OCI-LY7 (cell line): ENCODE data around the gene ZDHHC3. TPM values are rescaled to one million over a fixed set of nuclear protein-coding genes. Genes with fewer than 3 reads are reported as not detected.

ENCODE experiments used
- BruUV-seq: library from RNA; stranded (reverse); fragments of 400-500 nt; replicated peaks from 2 replicates; lab custom pipeline; 2021; lab: Mats Ljungman, UMichigan
- CTCF ChIA-PET: fragments of 300-600 bp; sonication (Branson Sonifier 250); formaldehyde crosslinking; loops from one replicate; lab custom pipeline; 2022; ENCODE audit warnings: antibody characterized with exemption; ENCODE audit not compliant: unreplicated experiment; lab: Charles Lee
- POLR2A ChIA-PET: fragments of 300-600 bp; sonication (Branson Sonifier 250); formaldehyde crosslinking; loops from one replicate; lab custom pipeline; 2022; ENCODE audit warnings: antibody characterized with exemption; lab: Charles Lee
- DNase-seq: peaks from one replicate; pipeline ENCODE4 v3.0.0-alpha.2; 2015; ENCODE audit warnings: low spot score
- H2AFZ ChIP-seq: fragments of 200-600 bp; sonication (generic), shearing (Covaris generic); 2 replicates; pipeline ENCODE4 v1.6.1; 2014; ENCODE audit warnings: mild to moderate bottlenecking, antibody characterized with exemption, low read length, moderate library complexity
- H3K27ac ChIP-seq: fragments of 200-600 bp; sonication (generic); 2 replicates; pipeline ENCODE4 v1.5.1; 2014; ENCODE audit warnings: mixed run types, low read depth, mild to moderate bottlenecking, moderate library complexity, low read length, inconsistent platforms; ENCODE audit not compliant: poor library complexity, severe bottlenecking
- H3K36me3 ChIP-seq: fragments of 200-600 bp; sonication (generic); 2 replicates; pipeline ENCODE4 v1.6.1; 2014; ENCODE audit warnings: mild to moderate bottlenecking, antibody characterized with exemption, low read length, moderate library complexity, mixed read lengths; ENCODE audit not compliant: insufficient read depth
- H3K4me1 ChIP-seq: fragments of 200-600 bp; sonication (generic); 2 replicates; pipeline ENCODE4 v1.5.1; 2014; ENCODE audit warnings: mild to moderate bottlenecking, low read length; ENCODE audit not compliant: insufficient read depth, poor library complexity, severe bottlenecking
- H3K4me2 ChIP-seq: fragments of 200-600 bp; sonication (generic); 2 replicates; pipeline ENCODE4 v1.6.1; 2014; ENCODE audit warnings: mild to moderate bottlenecking, low read length
- H3K4me3 ChIP-seq: fragments of 200-600 bp; sonication (generic); 2 replicates; pipeline ENCODE4 v1.5.1; 2014; ENCODE audit warnings: mild to moderate bottlenecking, low read depth, low read length; ENCODE audit not compliant: poor library complexity, severe bottlenecking
- H3K79me2 ChIP-seq: fragments of 200-600 bp; sonication (generic); 2 replicates; pipeline ENCODE4 v1.6.1; 2016; ENCODE audit warnings: low read depth, mild to moderate bottlenecking, low read length, moderate library complexity, mixed read lengths; ENCODE audit not compliant: insufficient read depth
- H3K9me2 ChIP-seq: fragments of 200-600 bp; sonication (generic); 2 replicates; pipeline ENCODE4 v1.6.1; 2016; ENCODE audit warnings: mild to moderate bottlenecking, low read length, mixed read lengths; ENCODE audit not compliant: insufficient read depth
- H3K9me3 ChIP-seq: fragments of 200-600 bp; sonication (generic); 2 replicates; pipeline ENCODE4 v1.6.1; 2014; ENCODE audit warnings: mild to moderate bottlenecking, mixed run types, low read length, mixed read lengths
- H4K20me1 ChIP-seq: fragments of 200-600 bp; sonication (generic); 2 replicates; pipeline ENCODE4 v1.6.1; 2014; ENCODE audit warnings: mild to moderate bottlenecking, antibody characterized with exemption, low read length, moderate library complexity, mixed read lengths; ENCODE audit not compliant: insufficient read depth
- EZH2phosphoT487 ChIP-seq: fragments of 200-600 bp; sonication (generic); IDR thresholded peaks from 2 replicates; pipeline ENCODE4 v1.6.1; 2018; ENCODE audit warnings: low read depth, borderline replicate concordance, mild to moderate bottlenecking, mixed run types, antibody characterized with exemption, low read length, moderate library complexity, mixed read lengths
- intact Hi-C: fragments of 100-400 bp; cut with micrococcal nuclease; formaldehyde crosslinking; loops from one replicate; pipeline ENCODE4 v1.10.0; 2022; ENCODE audit not compliant: unreplicated experiment
- total RNA-seq, 2 experiments: library from RNA; depleted of rRNA in 1 of 2; stranded (reverse); fragments of >200 nt in 1 of 2; shearing (Covaris generic) in 1 of 2; gene quantifications; 2 replicates each; pipeline ENCODE4 v1.2.3, GENCODE V29; 2014 to 2022
- TF ChIP-seq, protein P1 (sequence below): fragments of 200-600 bp; sonication (generic); conservative IDR thresholded peaks from 2 replicates; pipeline ENCODE4 v1.5.1; 2014; ENCODE audit warnings: mild to moderate bottlenecking, antibody characterized with exemption, low read length, moderate library complexity, mixed read lengths

ZDHHC3 gene
- total RNA-seq, 2 experiments from 2014 or later, result 53.1 to 53.6 TPM

DNA sequence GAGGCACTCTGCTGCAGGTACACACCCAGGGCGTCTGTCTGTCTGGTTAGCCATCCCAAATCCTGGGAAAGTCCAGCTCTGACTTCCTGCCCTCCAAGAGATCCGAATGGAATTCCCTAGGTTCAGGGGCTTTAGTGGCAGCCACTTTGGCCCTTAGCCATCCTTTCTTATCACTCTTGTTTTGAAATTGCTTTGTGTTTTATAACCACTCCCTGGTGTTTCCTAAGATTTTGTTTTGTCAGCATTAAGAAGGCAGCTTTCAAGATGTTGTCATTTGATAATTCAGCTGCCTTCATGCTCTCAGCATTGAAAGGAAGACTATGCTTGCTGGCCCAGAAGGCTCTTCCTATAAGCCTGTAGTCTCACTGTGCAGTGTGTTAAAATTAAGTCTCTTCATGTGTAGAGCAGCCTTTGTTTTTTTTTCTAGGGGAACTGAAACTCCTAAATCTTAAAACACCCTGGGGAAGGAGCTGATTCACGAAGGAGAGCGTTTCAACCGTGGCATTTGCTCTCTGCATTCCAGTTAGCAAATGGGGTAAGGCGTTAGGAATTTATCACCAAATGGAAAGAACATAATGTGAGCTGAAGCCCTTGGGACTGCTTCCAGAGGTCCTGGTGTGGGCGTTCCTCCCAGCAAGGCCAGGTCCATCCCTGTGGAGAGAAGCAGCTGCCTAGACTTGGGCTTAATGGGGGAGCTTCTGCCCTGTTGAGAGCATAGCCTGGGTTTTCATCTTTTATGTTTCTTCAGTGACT is 36.0 kb upstream of the ZDHHC3 start:
- intact Hi-C loops, result no loop called here
- TF ChIP-seq EZH2phosphoT487, result no peak
- TF ChIP-seq, protein P1, sequence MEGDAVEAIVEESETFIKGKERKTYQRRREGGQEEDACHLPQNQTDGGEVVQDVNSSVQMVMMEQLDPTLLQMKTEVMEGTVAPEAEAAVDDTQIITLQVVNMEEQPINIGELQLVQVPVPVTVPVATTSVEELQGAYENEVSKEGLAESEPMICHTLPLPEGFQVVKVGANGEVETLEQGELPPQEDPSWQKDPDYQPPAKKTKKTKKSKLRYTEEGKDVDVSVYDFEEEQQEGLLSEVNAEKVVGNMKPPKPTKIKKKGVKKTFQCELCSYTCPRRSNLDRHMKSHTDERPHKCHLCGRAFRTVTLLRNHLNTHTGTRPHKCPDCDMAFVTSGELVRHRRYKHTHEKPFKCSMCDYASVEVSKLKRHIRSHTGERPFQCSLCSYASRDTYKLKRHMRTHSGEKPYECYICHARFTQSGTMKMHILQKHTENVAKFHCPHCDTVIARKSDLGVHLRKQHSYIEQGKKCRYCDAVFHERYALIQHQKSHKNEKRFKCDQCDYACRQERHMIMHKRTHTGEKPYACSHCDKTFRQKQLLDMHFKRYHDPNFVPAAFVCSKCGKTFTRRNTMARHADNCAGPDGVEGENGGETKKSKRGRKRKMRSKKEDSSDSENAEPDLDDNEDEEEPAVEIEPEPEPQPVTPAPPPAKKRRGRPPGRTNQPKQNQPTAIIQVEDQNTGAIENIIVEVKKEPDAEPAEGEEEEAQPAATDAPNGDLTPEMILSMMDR, result no peak
- Histone ChIP-seq H3K4me1 (peaks cover 14% of the 10 kb centered on the region), H3K9me3 (no peaks in the 10 kb centered on the region), H3K4me3 (no peak overlapping the region), H3K4me2 (peak overlapping the region; percentile 32), H3K27ac (peak overlapping the region; percentile 10), H3K79me2 (no peaks in the 10 kb centered on the region), H4K20me1 (no peaks in the 10 kb centered on the region), H2AFZ (no peak overlapping the region), H3K36me3 (peaks cover 83% of the 10 kb centered on the region), H3K9me2 (no peaks in the 10 kb centered on the region)
- peak; percentile 53 for DNase-seq
- POLR2A ChIA-PET, result interaction anchor here (0.8 to 1.7 kb wide), 3 partner anchors 8 to 16 kb away, joined by 3 to 6 read pairs (median 3); no protein-coding TSS in a partner anchor
- CTCF ChIA-PET, result no interaction called here
- BruUV-seq, result no TSS peak

- intact Hi-C loops, result no loop called here
Measured at GRCh38 chr3:45010811-45011333, 34.9 kb upstream of the ZDHHC3 start.

More at GRCh38 chr3:45010811-45011333, 34.9 kb upstream of the ZDHHC3 start:
- no TSS peak for BruUV-seq
- no peaks in the 10 kb centered on the region for H4K20me1 ChIP-seq
- H3K27ac ChIP-seq, result no peak overlapping the region
- H3K9me3 ChIP-seq, result no peaks in the 10 kb centered on the region
- H2AFZ ChIP-seq, result no peak overlapping the region
- no peak overlapping the region for H3K4me2 ChIP-seq
- peaks cover 14% of the 10 kb centered on the region for H3K4me1 ChIP-seq
- no peak overlapping the region for H3K4me3 ChIP-seq
- H3K79me2 ChIP-seq, result no peaks in the 10 kb centered on the region
- H3K36me3 ChIP-seq, result peaks cover 86% of the 10 kb centered on the region
- ChIA-PET POLR2A (interaction anchor here (1.7 kb wide), 1 partner anchor 12 kb away, joined by 6 read pairs; no protein-coding TSS in a partner anchor), CTCF (no interaction called here)
- TF ChIP-seq EZH2phosphoT487, result no peak
- TF ChIP-seq, protein P1, result no peak
- H3K9me2 ChIP-seq, result no peaks in the 10 kb centered on the region
- no peak for DNase-seq
